ENCODE results near the gene VPS50.

DNA sequence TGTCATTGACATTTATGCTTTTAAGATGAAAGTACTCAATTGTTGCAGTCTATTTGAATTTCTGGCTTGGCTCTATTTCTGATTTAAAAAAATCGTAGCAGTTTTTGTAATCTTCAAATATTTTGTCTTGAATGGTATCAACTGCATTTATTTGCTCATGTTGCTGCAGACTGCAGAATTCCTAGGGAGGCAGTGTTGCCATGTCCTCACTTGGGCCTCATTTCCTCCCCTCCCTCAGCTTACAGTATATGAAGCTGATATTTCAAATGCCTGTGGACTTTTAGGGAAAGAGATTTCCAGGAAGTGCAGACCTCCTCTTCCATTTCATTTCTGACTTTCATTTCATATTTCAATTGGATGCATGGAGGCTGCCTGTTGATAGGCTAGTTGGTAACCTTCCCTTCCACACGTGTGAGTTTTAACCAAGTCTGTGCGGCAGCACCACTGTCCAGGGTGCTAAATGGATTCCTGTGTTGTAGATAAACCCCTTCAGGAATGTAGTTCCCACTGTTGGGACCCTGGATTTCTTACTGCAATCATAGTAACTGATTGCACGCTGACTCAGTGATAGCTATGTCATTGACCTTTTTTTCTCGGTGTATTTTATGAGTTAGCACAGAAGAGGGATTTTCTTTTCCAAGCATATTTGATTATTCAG lies 17.5 kb downstream of the VPS50 start:
- TF ChIP-seq CTCF (IDR thresholded peaks at IDR 0.05) = no peak
- TF ChIP-seq EZH2 (IDR thresholded peaks at IDR 0.05; ENCODE audit: borderline replicate concordance, insufficient read depth, low read depth, low read length, poor library complexity, severe bottlenecking) = no peak
